ENCODE results near the gene NCKAP5. TPM values are rescaled to one million over a fixed set of nuclear protein-coding genes. Genes with fewer than 3 reads are reported as not detected.

NCKAP5 gene
- total and polyA plus RNA-seq, 2 donors (not counting 1 experiment from before 2014, with no cell fraction given), result not detected

DNA sequence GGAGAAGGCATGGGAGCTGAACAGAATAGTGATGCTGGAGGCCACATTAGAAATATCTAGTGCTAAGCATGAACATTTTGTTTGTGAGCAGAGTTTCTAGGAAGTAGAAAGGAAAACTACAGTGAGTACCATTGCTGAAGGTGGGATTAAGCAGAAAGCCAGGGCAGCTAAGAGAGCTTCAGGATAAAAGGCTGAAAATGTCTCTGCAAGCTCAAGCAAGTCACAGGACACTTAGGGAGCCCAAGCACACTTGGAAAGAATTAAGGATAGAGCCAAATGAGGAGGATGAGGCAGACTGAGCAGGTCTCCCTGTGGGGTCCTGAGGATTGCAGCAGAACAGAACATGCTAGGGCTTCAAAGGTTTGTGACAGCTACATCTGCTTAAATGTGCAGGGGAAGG, 817.7 kb downstream of the NCKAP5 start:
- ChIA-PET CTCF (no interaction called here), POLR2A (no interaction called here)
- H3K4me1 ChIP-seq (ENCODE audit: control insufficient read depth in 2 of 2, insufficient read depth in 2 of 2, low read length in 2 of 2), result no peaks in the 10 kb centered on the region
- H3K36me3 ChIP-seq (replicated peaks in 1 of 2; ENCODE audit: control extremely low read depth in 1 of 2, control insufficient read depth in 1 of 2, extremely low read depth in 1 of 2, insufficient read depth in 2 of 2, low read length in 1 of 2), result no peaks in the 10 kb centered on the region
- no peak overlapping the region for H3K4me3 ChIP-seq (ENCODE audit: control extremely low read depth in 1 of 5, extremely low read depth in 1 of 5, insufficient read depth in 1 of 5, low read depth in 2 of 5, low read length in 4 of 5)
- H3K27me3 ChIP-seq (replicated peaks in 1 of 4; ENCODE audit: control extremely low read depth in 1 of 4, control insufficient read depth in 3 of 4, insufficient read depth in 4 of 4, low read length in 3 of 4), result no peaks in the 10 kb centered on the region
- Mint-ChIP-seq H3K9me3 (ENCODE audit: insufficient read depth) (no peaks in the 10 kb centered on the region), H3K27me3 (no peaks in the 10 kb centered on the region), H3K4me1 (peaks cover 3% of the 10 kb centered on the region), H3K27ac (no peak overlapping the region), H3K4me3 (no peak overlapping the region)
- TF ChIP-seq, protein P1, sequence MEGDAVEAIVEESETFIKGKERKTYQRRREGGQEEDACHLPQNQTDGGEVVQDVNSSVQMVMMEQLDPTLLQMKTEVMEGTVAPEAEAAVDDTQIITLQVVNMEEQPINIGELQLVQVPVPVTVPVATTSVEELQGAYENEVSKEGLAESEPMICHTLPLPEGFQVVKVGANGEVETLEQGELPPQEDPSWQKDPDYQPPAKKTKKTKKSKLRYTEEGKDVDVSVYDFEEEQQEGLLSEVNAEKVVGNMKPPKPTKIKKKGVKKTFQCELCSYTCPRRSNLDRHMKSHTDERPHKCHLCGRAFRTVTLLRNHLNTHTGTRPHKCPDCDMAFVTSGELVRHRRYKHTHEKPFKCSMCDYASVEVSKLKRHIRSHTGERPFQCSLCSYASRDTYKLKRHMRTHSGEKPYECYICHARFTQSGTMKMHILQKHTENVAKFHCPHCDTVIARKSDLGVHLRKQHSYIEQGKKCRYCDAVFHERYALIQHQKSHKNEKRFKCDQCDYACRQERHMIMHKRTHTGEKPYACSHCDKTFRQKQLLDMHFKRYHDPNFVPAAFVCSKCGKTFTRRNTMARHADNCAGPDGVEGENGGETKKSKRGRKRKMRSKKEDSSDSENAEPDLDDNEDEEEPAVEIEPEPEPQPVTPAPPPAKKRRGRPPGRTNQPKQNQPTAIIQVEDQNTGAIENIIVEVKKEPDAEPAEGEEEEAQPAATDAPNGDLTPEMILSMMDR (IDR thresholded peaks at IDR 0.05), result no peak
- TF ChIP-seq EZH2 (IDR thresholded peaks at IDR 0.05; ENCODE audit: borderline replicate concordance, insufficient read depth, low read depth, low read length, poor library complexity, severe bottlenecking), result no peak
- no peaks in the 10 kb centered on the region for H4K20me1 ChIP-seq (ENCODE audit: control insufficient read depth, insufficient read depth, low read length, poor library complexity, severe bottlenecking)
- H3K9me3 ChIP-seq (ENCODE audit: control extremely low read depth in 1 of 3, control insufficient read depth in 2 of 3, insufficient read depth in 1 of 3, low read length in 2 of 3), result no peaks in the 10 kb centered on the region
- DNase-seq (no peak), ATAC-seq (ENCODE audit: low read depth) (no peak)
- H3K79me2 ChIP-seq (ENCODE audit: control insufficient read depth, insufficient read depth, low read length), result no peaks in the 10 kb centered on the region
- H3K27ac ChIP-seq (ENCODE audit: low read length in 2 of 2), result no peak overlapping the region
- no peak overlapping the region for H3K4me2 ChIP-seq (replicated peaks; ENCODE audit: low read depth, low read length, poor library complexity, severe bottlenecking)
- no peak overlapping the region for H2AFZ ChIP-seq (ENCODE audit: insufficient read depth, low read depth, low read length, poor library complexity, severe bottlenecking)
- no peak overlapping the region for H3K9ac ChIP-seq (ENCODE audit: low read length)
- intact Hi-C loops (cut with micrococcal nuclease), result no loop called here

DNA sequence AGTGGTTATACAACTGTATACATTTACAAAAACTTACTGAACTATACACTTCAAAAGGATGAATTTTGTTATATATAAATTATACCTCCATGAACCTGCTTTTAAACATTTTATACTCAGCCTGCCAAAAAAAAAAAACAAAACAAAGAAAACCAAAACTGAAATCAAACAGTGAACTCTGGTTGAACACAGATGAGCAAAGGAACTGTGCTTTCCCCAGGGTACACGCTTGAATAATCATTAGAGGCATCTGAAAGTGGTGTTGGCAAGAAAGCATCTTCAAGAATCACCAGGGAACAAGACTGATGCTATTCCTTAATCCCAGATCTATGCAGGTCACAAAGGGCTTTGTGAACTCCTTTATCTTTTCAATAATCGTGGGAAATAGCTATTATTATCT, 821.2 kb downstream of the NCKAP5 start:
- Histone ChIP-seq H3K79me2 (ENCODE audit: control insufficient read depth, insufficient read depth, low read length) (no peaks in the 10 kb centered on the region), H3K4me1 (ENCODE audit: control insufficient read depth in 2 of 2, insufficient read depth in 2 of 2, low read length in 2 of 2) (no peaks in the 10 kb centered on the region), H4K20me1 (ENCODE audit: control insufficient read depth, insufficient read depth, low read length, poor library complexity, severe bottlenecking) (no peaks in the 10 kb centered on the region), H3K27ac (ENCODE audit: low read length in 2 of 2) (no peak overlapping the region), H3K4me2 (replicated peaks; ENCODE audit: low read depth, low read length, poor library complexity, severe bottlenecking) (no peak overlapping the region), H2AFZ (ENCODE audit: insufficient read depth, low read depth, low read length, poor library complexity, severe bottlenecking) (no peak overlapping the region), H3K9ac (ENCODE audit: low read length) (no peak overlapping the region), H3K36me3 (replicated peaks in 1 of 2; ENCODE audit: control extremely low read depth in 1 of 2, control insufficient read depth in 1 of 2, extremely low read depth in 1 of 2, insufficient read depth in 2 of 2, low read length in 1 of 2) (no peaks in the 10 kb centered on the region), H3K27me3 (replicated peaks in 1 of 4; ENCODE audit: control extremely low read depth in 1 of 4, control insufficient read depth in 3 of 4, insufficient read depth in 4 of 4, low read length in 3 of 4) (no peaks in the 10 kb centered on the region), H3K4me3 (ENCODE audit: control extremely low read depth in 1 of 5, extremely low read depth in 1 of 5, insufficient read depth in 1 of 5, low read depth in 2 of 5, low read length in 4 of 5) (no peak overlapping the region), H3K9me3 (ENCODE audit: control extremely low read depth in 1 of 3, control insufficient read depth in 2 of 3, insufficient read depth in 1 of 3, low read length in 2 of 3) (no peaks in the 10 kb centered on the region)
- Mint-ChIP-seq H3K4me3 (no peak overlapping the region), H3K9me3 (ENCODE audit: insufficient read depth) (no peaks in the 10 kb centered on the region), H3K27ac (no peak overlapping the region), H3K27me3 (no peaks in the 10 kb centered on the region), H3K4me1 (peaks cover 3% of the 10 kb centered on the region)
- TF ChIP-seq, protein P1 (IDR thresholded peaks at IDR 0.05), result no peak
- no peak for TF ChIP-seq EZH2 (IDR thresholded peaks at IDR 0.05; ENCODE audit: borderline replicate concordance, insufficient read depth, low read depth, low read length, poor library complexity, severe bottlenecking)
- intact Hi-C loops (cut with micrococcal nuclease), result no loop called here
- WGBS (ENCODE audit: insufficient coverage), result 71% methylated on average over 1 of the region's 2 CpGs
- ChIA-PET POLR2A (no interaction called here), CTCF (no interaction called here)
- ATAC-seq (ENCODE audit: low read depth) (no peak), DNase-seq (no peak)
